ENCODE results near the gene NUP205. TPM values are rescaled to one million over a fixed set of nuclear protein-coding genes. Genes with fewer than 3 reads are reported as not detected.
A peak's percentile ranks its signal among the peaks of the same experiment; 100 is the strongest.

NUP205 gene
- total RNA-seq, 1 experiment from 2014 or later, result 171 TPM

DNA sequence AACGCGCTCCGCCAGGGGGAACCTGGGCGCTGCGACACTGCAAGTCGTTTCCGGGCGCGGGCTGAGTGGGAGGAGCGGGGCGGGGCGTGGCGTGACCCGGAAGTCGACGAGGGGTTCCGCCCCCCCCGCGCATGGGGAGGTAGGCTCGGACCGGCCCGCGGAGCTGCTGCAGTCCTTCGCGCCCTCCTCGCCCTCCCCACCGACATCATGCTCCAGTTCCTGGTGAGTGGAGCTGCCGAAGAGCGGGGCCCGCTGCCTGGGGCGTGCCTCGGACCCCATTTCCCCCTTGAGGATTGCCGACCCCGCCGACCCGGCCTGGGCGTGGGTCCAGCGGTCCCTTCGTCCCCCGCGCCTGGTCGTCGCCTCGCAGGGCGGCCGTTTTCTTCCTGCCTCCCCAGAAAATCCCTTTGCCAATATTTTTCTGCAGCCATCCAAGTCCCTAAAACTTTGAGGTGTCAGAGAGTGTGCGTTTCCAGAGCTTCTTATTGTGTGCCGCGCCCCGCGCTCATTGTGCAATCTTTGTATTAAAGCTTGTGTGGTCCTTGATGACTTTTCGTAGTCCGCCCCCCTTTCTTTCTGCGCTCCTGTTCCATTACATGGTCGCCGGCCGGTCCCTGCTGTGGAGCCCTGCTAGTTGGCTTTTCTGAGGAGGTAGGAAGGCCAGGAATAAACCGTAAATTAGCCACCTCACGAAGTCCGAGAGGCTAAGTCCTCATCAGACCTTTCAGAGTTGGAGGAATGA lies 104.8 kb downstream of the NUP205 start, which contains the start of gene STMP1 (continued):
- TF ChIP-seq, protein P1, sequence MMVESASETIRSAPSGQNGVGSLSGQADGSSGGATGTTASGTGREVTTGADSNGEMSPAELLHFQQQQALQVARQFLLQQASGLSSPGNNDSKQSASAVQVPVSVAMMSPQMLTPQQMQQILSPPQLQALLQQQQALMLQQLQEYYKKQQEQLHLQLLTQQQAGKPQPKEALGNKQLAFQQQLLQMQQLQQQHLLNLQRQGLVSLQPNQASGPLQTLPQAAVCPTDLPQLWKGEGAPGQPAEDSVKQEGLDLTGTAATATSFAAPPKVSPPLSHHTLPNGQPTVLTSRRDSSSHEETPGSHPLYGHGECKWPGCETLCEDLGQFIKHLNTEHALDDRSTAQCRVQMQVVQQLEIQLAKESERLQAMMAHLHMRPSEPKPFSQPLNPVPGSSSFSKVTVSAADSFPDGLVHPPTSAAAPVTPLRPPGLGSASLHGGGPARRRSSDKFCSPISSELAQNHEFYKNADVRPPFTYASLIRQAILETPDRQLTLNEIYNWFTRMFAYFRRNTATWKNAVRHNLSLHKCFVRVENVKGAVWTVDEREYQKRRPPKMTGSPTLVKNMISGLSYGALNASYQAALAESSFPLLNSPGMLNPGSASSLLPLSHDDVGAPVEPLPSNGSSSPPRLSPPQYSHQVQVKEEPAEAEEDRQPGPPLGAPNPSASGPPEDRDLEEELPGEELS (CRISPR knock-in tag; IDR thresholded peaks at IDR 0.05), result peak; percentile 74; the same call in 1 of the 2 replicates
- TF ChIP-seq ZNF121 (CRISPR knock-in tag; IDR thresholded peaks at IDR 0.05), result 0 out of 2 replicates have a peak, but pooled peaks have one; percentile 2
- no peak for TF ChIP-seq ZNF396 (CRISPR knock-in tag; IDR thresholded peaks at IDR 0.05; ENCODE audit: borderline replicate concordance)
- no peak for TF ChIP-seq RORB (CRISPR knock-in tag; IDR thresholded peaks at IDR 0.05)
- TF ChIP-seq SMAD4 (CRISPR knock-in tag; IDR thresholded peaks at IDR 0.05), result no peak
- TF ChIP-seq ZNF317 (CRISPR knock-in tag; IDR thresholded peaks at IDR 0.05; ENCODE audit: borderline replicate concordance, low read depth), result 0 out of 2 replicates have a peak, but pooled peaks have one; percentile 19
- TF ChIP-seq, protein P2, sequence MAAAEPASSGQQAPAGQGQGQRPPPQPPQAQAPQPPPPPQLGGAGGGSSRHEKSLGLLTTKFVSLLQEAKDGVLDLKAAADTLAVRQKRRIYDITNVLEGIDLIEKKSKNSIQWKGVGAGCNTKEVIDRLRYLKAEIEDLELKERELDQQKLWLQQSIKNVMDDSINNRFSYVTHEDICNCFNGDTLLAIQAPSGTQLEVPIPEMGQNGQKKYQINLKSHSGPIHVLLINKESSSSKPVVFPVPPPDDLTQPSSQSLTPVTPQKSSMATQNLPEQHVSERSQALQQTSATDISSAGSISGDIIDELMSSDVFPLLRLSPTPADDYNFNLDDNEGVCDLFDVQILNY (CRISPR knock-in tag; IDR thresholded peaks at IDR 0.05), result peak; percentile 90
- TF ChIP-seq, protein P3, sequence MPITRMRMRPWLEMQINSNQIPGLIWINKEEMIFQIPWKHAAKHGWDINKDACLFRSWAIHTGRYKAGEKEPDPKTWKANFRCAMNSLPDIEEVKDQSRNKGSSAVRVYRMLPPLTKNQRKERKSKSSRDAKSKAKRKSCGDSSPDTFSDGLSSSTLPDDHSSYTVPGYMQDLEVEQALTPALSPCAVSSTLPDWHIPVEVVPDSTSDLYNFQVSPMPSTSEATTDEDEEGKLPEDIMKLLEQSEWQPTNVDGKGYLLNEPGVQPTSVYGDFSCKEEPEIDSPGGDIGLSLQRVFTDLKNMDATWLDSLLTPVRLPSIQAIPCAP (CRISPR knock-in tag; IDR thresholded peaks at IDR 0.05), result 0 out of 2 replicates have a peak, but pooled peaks have one; percentile 64
- TF ChIP-seq, protein P4, sequence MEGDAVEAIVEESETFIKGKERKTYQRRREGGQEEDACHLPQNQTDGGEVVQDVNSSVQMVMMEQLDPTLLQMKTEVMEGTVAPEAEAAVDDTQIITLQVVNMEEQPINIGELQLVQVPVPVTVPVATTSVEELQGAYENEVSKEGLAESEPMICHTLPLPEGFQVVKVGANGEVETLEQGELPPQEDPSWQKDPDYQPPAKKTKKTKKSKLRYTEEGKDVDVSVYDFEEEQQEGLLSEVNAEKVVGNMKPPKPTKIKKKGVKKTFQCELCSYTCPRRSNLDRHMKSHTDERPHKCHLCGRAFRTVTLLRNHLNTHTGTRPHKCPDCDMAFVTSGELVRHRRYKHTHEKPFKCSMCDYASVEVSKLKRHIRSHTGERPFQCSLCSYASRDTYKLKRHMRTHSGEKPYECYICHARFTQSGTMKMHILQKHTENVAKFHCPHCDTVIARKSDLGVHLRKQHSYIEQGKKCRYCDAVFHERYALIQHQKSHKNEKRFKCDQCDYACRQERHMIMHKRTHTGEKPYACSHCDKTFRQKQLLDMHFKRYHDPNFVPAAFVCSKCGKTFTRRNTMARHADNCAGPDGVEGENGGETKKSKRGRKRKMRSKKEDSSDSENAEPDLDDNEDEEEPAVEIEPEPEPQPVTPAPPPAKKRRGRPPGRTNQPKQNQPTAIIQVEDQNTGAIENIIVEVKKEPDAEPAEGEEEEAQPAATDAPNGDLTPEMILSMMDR (IDR thresholded peaks at IDR 0.05), result peak; percentile 54
- no peak for TF ChIP-seq ZNF263 (CRISPR knock-in tag; IDR thresholded peaks at IDR 0.05; ENCODE audit: low read depth)
- TF ChIP-seq, protein P5, sequence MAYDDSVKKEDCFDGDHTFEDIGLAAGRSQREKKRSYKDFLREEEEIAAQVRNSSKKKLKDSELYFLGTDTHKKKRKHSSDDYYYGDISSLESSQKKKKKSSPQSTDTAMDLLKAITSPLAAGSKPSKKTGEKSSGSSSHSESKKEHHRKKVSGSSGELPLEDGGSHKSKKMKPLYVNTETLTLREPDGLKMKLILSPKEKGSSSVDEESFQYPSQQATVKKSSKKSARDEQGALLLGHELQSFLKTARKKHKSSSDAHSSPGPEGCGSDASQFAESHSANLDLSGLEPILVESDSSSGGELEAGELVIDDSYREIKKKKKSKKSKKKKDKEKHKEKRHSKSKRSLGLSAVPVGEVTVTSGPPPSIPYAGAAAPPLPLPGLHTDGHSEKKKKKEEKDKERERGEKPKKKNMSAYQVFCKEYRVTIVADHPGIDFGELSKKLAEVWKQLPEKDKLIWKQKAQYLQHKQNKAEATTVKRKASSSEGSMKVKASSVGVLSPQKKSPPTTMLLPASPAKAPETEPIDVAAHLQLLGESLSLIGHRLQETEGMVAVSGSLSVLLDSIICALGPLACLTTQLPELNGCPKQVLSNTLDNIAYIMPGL (CRISPR knock-in tag; IDR thresholded peaks at IDR 0.05), result peak; percentile 97
- TF ChIP-seq, protein P6, sequence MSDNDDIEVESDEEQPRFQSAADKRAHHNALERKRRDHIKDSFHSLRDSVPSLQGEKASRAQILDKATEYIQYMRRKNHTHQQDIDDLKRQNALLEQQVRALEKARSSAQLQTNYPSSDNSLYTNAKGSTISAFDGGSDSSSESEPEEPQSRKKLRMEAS (CRISPR knock-in tag; IDR thresholded peaks at IDR 0.05), result peak; percentile 94
- no peak for TF ChIP-seq RELA (CRISPR knock-in tag; IDR thresholded peaks at IDR 0.05; ENCODE audit: borderline replicate concordance)

DNA sequence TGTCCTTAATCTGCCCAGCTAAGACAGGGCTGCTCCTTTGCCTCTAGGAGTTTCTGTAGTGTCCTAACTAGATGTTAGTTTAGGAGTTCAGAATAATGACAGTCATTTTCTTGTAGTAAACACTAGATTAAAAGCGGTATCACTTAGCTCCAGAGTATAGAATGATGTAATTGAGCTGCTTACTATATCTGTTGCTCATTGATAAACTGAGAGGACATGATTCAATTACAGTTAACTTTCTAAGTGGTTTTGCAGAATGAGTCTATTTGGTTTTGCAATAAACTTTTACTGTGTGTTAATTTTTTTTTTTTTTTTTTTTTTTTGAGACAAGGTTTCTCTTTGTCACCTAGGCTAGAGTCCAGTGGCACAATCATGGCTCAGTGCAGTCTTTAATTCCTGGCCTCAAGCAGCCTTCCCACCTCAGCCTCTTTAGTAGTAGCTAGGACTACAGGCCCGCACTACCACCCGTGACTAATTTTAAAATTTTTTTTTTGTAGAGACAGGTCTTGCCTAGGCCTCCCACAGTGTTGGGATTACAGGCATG lies 106.4 kb downstream of the NUP205 start:
- ChIA-PET CTCF (interaction anchor here (0.7 to 1.5 kb wide), 3 partner anchors 9 to 390 kb away, joined by 3 to 9 read pairs (median 8); no protein-coding TSS in a partner anchor), POLR2A (no interaction called here)
- Mint-ChIP-seq H3K9me3 (peaks cover 16% of the 10 kb centered on the region), H3K36me3 (peaks cover 20% of the 10 kb centered on the region), H3K4me1 (peaks cover 15% of the 10 kb centered on the region), H3K27me3 (ENCODE audit: low read depth) (no peaks in the 10 kb centered on the region), H3K27ac (no peak overlapping the region), H3K4me3 (peak overlapping the region; percentile 99)
- DNase-seq (ENCODE audit: low spot score) (no peak), ATAC-seq (no peak)
- TF ChIP-seq, protein P7, sequence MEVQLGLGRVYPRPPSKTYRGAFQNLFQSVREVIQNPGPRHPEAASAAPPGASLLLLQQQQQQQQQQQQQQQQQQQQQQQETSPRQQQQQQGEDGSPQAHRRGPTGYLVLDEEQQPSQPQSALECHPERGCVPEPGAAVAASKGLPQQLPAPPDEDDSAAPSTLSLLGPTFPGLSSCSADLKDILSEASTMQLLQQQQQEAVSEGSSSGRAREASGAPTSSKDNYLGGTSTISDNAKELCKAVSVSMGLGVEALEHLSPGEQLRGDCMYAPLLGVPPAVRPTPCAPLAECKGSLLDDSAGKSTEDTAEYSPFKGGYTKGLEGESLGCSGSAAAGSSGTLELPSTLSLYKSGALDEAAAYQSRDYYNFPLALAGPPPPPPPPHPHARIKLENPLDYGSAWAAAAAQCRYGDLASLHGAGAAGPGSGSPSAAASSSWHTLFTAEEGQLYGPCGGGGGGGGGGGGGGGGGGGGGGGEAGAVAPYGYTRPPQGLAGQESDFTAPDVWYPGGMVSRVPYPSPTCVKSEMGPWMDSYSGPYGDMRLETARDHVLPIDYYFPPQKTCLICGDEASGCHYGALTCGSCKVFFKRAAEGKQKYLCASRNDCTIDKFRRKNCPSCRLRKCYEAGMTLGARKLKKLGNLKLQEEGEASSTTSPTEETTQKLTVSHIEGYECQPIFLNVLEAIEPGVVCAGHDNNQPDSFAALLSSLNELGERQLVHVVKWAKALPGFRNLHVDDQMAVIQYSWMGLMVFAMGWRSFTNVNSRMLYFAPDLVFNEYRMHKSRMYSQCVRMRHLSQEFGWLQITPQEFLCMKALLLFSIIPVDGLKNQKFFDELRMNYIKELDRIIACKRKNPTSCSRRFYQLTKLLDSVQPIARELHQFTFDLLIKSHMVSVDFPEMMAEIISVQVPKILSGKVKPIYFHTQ (CRISPR knock-in tag; IDR thresholded peaks at IDR 0.05), result no peak
- TF ChIP-seq ESRRA (CRISPR knock-in tag; IDR thresholded peaks at IDR 0.05; ENCODE audit: borderline replicate concordance) (no peak), ZNF263 (CRISPR knock-in tag; IDR thresholded peaks at IDR 0.05; ENCODE audit: low read depth) (no peak)
- TF ChIP-seq, protein P2 (CRISPR knock-in tag; IDR thresholded peaks at IDR 0.05), result no peak
- TF ChIP-seq, protein P1 (CRISPR knock-in tag; IDR thresholded peaks at IDR 0.05), result no peak
- TF ChIP-seq, protein P8, sequence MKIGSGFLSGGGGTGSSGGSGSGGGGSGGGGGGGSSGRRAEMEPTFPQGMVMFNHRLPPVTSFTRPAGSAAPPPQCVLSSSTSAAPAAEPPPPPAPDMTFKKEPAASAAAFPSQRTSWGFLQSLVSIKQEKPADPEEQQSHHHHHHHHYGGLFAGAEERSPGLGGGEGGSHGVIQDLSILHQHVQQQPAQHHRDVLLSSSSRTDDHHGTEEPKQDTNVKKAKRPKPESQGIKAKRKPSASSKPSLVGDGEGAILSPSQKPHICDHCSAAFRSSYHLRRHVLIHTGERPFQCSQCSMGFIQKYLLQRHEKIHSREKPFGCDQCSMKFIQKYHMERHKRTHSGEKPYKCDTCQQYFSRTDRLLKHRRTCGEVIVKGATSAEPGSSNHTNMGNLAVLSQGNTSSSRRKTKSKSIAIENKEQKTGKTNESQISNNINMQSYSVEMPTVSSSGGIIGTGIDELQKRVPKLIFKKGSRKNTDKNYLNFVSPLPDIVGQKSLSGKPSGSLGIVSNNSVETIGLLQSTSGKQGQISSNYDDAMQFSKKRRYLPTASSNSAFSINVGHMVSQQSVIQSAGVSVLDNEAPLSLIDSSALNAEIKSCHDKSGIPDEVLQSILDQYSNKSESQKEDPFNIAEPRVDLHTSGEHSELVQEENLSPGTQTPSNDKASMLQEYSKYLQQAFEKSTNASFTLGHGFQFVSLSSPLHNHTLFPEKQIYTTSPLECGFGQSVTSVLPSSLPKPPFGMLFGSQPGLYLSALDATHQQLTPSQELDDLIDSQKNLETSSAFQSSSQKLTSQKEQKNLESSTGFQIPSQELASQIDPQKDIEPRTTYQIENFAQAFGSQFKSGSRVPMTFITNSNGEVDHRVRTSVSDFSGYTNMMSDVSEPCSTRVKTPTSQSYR (CRISPR knock-in tag; IDR thresholded peaks at IDR 0.05), result no peak

Data from WTC11 (cell line).